Fibroblast of skin of abdomen (primary cell): ENCODE results near the gene PHC2.

Experiments
- DNase-seq: peaks from one replicate; pipeline ENCODE4 v3.0.0-alpha.2; 2013

Gene PHC2

DNA sequence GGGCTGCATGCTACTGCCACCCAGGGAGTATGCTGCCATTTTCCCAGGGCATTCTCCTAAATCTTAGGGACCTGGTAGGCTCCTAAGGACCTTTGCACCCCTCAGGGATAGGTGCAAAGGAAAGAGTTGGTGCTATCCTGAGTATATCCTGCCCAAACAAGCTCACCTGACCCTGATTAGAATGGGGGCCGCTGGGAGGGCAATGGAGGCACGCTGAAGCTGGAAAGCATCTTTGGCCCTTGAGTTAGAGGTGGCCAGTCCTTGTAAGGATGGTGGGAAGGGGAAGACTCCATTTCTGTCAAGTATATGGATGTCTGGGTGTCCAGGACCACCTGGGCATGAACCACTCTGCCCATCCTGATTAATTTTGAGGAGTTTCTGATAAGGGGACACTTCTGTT, 61.1 kb downstream of the PHC2 start:
- no peak for DNase-seq

DNA sequence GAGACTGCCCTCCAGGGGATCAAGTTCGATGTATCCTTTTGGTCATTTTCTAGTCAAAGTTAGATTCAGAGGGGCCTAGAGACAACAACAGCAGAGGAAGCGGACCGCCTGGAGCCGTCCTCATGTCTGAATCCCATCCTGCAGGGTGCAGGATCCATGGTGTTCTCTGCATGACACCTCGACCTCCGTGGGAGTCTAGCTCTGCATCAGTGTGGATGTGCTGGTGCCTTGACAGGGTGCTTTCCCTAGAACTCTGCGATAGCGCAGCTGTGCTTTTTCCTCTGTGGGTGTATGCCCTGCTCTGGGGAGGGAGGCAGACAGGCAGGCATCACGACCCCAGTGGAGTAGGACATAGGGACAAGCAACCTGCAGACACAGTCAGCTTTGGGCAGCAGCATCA, 61.8 kb downstream of the PHC2 start:
- no peak for DNase-seq

- no peak for DNase-seq
Measured at GRCh38 chr1:33368431-33368830, 62.5 kb downstream of the PHC2 start.

- DNase-seq = peak; percentile 72
Measured at GRCh38 chr1:33367485-33368405, 63.1 kb downstream of the PHC2 start.

GRCh38 chr1:33366762-33367484, 64.0 kb downstream of the PHC2 start:
- no peak for DNase-seq

- peak; percentile 66 for DNase-seq
Measured at GRCh38 chr1:33365560-33365997, 65.3 kb downstream of the PHC2 start.

- no peak for DNase-seq
Measured at GRCh38 chr1:33364565-33364918, 66.4 kb downstream of the PHC2 start.

DNA sequence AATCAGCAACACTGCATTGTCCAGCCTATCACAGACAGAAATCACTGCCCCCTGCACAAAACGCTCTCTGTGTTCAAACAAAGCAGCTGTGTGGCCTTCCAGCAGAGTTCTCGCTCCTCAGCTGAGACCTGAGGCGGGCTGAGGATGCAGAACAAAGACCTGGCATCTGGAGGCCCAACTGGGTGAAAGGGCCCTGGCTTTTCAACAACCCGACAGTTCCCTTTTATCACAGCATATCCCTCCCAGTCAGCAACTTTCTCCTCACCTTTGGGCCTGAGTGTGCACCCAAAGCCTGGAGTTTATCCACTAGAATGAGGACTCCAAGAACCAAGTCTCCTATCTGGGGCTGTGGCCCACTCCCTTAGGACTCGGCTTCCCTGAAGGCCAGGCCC, 67.4 kb downstream of the PHC2 start:
- no peak for DNase-seq

GRCh38 chr1:33363021-33363420, 67.9 kb downstream of the PHC2 start:
- no peak for DNase-seq

DNA sequence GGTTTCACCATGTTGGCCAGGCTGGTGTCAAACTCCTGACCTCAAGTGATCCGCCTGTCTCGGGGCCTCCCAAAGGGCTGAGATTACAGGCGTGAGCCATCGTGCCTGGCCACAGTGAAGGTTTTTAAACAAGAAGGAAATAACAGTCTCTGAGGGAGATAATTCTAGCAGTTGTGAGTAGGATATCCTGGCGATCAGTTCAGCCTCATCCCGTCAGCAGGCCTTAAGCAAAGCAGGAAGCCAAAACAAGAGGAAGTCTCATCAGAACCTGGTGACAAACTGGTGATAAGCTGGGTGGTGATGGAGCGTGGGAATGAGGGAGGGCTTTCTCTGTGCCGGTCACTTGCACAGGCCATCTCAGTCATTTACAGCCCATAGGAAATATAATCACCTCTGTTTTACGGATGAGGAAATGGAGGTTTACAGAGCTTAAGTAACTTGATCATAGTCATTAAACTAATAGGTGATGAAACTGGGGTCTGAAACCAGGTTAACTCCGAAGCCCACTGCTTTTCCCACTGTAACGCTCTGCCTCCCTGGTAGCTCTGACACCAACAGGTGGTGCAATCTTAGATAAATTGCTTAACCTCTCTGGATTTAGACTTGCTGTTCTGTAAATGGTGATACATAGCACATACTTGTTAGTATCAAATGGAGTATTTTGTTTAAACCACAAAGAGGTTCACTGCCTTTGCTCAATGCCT, 69.2 kb downstream of the PHC2 start:
- DNase-seq = no peak

DNA sequence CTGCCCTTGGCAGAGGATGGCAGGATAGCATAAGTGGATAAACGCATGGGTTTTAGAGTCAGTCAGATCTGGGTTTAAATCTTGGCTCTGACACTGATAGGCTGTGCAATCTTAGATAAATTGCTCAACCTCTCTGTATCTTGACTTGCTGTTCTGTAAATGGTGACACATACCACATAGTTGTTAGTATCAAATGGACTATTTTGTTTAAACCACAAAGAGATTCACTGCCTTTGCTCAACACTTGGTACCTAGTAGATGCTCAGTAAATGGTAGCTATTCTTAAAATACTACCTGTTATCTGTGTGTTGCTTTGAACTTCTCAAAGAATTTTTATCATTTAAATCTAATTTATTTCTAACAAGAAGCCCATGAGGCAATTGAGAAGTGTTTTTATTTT, 70.5 kb downstream of the PHC2 start:
- DNase-seq = no peak

DNA sequence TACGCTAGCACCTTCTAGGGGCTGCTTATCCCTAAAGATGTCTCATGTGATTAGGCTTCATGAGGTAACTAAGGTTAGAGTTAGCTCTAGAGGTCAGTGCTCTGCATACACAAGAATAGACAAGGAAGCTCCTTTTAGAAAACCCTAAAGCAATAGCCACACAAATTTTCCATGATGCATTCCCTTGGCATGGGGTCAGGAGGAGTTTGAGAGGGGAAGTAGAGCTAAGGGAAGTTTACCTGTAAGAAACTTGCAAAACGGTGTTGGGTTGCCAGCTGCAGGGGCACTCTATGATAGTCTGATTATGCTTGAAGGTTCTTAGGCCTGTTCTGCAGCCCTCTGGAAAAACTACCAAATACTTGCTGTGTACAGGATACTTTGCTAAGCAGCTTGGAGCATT, 71.0 kb downstream of the PHC2 start:
- no peak for DNase-seq

GRCh38 chr1:33358795-33359503, 71.9 kb downstream of the PHC2 start:
- DNase-seq = no peak

- DNase-seq = no peak
Measured at GRCh38 chr1:33358114-33358794, 72.6 kb downstream of the PHC2 start.

DNA sequence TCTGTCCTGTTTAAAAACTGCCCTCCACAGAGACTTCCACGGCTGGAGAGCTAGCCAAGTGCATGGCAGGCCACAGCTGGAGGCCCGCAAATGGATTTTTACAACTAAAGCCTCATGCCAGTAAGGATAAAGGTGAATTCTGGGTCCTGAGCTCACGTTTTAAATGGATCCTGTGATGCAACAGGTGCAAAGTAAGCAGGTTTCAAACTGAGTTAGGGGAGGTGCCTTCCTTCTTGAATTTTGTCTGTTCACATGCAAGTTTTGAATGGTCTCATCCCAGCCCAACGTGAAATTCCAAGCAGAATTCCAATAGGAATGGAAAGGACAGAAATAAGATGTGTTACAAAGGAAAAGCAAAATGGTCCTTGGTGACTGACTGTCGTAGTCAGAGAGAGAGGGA, 73.8 kb downstream of the PHC2 start:
- no peak for DNase-seq

GRCh38 chr1:33354707-33355316, 76.1 kb downstream of the PHC2 start:
- DNase-seq = no peak

- no peak for DNase-seq
Measured at GRCh38 chr1:33353531-33353930, 77.4 kb downstream of the PHC2 start.

DNA sequence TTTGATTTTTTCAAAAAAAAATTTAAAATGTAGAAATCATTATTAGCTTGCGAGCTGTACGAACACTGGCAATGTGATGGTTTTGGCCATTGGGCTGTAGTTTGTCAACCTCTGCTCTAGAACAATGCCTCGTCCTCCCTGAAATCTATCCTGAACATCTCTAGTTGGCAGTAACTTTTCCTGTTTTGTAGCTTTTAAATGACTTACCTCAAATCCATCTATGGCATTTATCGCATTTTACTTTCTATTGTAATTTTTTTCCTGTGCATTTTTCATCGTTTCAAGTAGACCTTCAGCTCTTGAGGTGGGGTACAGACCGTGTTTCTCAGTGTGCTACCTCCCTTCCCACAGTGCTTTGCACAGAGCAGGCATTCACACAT, 79.6 kb downstream of the PHC2 start:
- no peak for DNase-seq

GRCh38 chr1:33350611-33351280, 80.1 kb downstream of the PHC2 start:
- DNase-seq = no peak

DNA sequence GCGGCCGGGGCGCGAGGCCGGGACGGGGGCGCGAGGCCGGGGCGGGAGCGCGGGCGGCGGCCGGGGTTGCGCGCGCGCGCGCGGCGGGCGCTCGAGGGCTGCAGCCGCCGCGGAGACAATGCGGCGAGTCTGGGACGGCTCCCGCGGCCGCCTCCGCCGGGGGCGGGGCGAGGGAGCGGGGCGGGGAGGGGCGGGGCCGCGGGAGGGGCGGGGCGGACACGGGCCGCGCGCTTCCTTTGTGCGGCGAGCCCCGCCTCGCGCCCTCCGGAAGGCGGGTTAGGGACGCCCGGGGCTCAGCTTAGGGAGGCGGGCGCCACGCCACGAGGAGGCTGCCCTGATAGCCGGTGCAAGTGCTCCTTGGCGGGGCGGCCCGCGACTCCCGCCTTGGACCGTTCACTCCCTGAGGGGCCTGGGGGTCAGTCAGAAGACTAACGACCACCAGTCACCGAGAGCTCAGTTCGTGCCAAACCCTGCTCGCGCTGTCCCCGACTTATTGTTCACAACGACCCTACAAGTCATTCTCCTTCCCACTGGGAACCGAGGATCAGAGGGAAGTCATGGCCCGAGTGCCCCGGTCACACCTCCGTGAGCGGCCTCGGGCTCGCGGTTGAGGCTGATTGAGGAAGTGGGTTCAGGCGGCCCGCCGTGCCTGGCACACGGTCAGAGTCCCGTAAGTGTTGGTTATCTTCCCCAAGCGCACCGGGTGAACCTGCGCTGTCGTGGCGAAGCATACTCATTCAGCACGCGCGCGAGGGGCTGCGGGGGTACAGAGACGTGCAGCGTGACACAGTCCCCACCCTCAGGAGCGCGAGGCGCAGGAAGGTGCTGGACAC, 80.9 kb downstream of the PHC2 start:
- peak; percentile 85 for DNase-seq
